GM12874 (cell line): ENCODE data around the gene GPR137.

Source experiments
- TF ChIP-seq, protein P1 (sequence below): IDR thresholded peaks from 2 replicates; pipeline ENCODE4 v1.5.1; 2011; ENCODE audit warnings: low read depth, mild to moderate bottlenecking, control low read depth, low read length, moderate library complexity; ENCODE audit not compliant: insufficient read depth

Gene GPR137

DNA sequence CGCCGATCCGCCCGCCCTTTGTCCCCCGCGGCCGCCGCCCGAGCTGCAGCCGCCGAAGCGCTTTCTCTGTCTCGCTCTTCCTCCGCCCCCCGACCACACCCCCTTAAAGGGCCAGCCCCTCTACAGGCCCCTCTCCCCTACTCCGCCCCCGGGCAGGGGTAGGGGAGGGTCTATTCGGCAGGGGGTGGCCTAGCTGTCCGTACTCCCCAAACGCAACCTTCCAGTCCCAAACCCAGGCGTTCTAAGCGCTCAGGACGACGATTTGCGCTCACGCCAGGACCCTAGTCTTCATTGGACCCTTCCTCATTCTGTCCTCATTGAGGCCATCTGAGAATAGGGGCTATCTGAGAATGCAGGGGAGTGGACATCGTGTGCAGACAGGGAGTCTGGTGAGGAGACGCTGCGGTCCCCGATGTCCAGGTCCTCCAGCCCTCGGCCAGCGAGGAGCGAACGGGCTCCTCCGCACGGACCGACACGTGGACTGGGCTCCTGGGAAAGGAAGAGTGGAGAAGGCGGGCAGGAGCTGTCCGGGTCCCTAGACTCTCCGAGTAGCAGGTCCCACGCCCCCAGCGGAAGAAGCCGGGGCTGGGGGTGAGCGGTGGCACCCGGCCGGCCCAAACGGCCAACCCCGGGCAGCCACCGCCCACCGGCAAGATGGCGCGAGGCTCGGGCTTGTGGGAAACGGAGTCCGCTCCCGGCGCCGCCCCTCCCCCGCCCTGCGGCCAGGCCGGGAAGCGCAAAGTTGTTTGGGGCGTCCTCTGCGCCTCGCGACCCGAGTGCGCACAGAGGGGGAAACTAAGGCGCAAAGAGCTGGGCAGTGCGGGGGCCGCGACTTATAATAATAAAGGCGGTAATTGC lies 38.5 kb upstream of the GPR137 start, which contains the start of gene PPP1R14B:
TSS of gene PPP1R14B (minus strand) at position 73 of the 858 bp plus-strand sequence. CDS start 270 bp downstream, outside the sequence.
- TF ChIP-seq, protein P1, sequence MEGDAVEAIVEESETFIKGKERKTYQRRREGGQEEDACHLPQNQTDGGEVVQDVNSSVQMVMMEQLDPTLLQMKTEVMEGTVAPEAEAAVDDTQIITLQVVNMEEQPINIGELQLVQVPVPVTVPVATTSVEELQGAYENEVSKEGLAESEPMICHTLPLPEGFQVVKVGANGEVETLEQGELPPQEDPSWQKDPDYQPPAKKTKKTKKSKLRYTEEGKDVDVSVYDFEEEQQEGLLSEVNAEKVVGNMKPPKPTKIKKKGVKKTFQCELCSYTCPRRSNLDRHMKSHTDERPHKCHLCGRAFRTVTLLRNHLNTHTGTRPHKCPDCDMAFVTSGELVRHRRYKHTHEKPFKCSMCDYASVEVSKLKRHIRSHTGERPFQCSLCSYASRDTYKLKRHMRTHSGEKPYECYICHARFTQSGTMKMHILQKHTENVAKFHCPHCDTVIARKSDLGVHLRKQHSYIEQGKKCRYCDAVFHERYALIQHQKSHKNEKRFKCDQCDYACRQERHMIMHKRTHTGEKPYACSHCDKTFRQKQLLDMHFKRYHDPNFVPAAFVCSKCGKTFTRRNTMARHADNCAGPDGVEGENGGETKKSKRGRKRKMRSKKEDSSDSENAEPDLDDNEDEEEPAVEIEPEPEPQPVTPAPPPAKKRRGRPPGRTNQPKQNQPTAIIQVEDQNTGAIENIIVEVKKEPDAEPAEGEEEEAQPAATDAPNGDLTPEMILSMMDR, result no peak

- TF ChIP-seq, protein P1, result no peak
Observed at GRCh38 chr11:64247729-64248531, 37.7 kb upstream of the GPR137 start.

DNA sequence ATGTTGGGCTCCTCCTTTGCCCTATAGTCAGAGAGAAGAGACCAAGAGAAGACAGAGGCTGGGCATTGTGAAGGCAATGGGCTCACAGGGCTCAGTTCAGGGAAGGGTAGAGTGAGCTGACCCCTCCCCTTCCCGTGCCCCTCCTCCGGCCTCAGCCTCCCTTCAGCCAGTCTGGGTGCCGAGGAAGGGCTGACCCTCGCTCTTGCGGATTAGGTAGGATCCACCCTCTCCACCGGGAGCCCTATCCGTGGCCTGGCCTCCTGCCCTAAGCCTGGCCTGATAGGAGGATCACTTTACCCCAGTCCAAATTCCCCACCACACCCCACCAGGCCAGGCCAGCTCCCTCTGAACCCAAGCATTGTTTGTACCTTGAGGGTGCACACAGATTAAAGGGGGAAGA lies 37.1 kb upstream of the GPR137 start:
- TF ChIP-seq, protein P1, result no peak

DNA sequence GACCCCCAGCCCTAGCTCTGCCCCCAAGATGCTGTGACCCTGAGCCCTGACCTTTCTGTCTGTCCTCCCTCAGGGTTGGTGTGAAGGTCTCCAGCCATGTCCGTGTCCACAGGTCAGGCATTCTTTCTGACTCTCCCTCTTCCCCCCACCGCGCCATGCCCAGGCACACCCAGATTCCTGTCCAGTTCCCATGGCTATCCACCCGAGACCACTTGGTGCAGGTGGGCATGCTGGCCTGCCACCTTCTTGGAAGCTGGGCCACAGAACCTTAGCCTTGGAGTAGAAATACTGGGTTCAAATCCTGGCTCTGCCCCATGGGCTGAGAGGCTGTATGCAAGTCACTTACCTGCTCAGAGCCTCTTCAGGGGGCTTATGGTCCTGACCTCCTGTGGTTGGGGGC lies 36.6 kb upstream of the GPR137 start:
- TF ChIP-seq, protein P1, result no peak

DNA sequence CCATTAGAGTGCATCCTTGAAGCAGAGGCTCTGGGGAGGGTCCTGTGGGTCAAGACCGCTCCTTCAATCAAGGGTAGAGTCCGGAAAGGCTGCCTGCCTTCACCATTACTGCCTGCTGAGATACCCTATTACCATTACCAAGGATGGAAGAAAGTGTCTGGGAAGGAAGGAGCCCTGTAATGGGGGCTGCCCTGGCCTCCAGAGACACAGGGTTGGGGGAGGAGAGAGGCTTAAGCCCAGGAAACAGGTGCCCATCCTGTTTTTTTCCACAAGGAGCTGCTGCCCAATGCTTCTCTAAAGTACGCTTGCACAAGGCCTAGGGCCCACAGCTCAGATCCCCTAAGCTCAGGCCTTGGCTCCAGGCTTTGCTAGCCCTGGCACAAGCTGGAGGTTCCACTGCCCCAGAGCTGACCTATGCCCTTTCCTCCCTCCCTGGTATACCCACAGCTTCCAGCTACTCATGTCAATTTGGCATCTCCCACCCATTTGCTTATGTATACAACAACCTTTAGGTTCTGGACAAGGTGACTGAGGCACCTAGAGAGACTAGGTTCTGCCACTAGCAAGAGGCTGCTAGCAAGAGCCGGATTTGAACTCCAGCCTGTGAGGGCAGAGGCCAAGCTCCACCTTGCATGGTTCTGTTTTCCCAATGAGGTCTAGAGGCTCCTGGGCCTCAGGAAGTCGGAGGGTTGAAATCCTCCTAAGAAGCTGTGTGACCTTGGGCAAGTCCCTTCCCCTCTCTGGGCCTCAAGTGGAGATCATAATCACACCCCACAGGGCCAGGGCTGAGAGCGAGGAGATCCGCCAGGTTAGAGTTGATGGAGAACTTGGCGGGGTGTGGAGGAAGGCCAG lies 35.9 kb upstream of the GPR137 start:
- TF ChIP-seq, protein P1, result no peak

GRCh38 chr11:64250415-64251015 lies 35.1 kb upstream of the GPR137 start:
- TF ChIP-seq, protein P1, result no peak
